Measurements from ENCODE around the gene JAZF1.

The JAZF1 gene

DNA sequence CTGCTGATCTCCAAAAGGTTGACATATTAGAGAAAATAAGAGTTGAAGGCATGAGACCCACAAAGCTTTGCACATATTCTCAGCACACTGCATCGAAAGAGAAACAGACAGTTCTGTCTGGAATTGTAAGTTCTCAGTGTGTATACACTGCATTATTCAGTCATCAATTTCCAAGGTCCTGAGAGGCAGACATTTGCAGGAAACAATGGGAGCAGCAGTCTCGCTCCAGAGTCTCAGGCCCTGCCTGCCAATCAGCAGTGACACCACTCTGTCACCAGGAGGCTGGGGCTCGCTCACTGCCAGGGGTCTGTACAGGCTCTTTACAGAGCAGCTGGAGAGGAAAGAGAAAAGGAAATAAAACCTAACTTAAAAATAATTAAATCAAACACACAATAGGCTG lies 36.3 kb downstream of the JAZF1 start:
- TF ChIP-seq FOXP2 (optimal IDR thresholded peaks at IDR 0.05; ENCODE audit: borderline replicate concordance, extremely low read depth, extremely low read length, insufficient read depth) (no peak), TAF1 (IDR thresholded peaks at IDR 0.05; ENCODE audit: borderline replicate concordance, insufficient read depth, low read length) (no peak)
- TF ChIP-seq, protein P1, sequence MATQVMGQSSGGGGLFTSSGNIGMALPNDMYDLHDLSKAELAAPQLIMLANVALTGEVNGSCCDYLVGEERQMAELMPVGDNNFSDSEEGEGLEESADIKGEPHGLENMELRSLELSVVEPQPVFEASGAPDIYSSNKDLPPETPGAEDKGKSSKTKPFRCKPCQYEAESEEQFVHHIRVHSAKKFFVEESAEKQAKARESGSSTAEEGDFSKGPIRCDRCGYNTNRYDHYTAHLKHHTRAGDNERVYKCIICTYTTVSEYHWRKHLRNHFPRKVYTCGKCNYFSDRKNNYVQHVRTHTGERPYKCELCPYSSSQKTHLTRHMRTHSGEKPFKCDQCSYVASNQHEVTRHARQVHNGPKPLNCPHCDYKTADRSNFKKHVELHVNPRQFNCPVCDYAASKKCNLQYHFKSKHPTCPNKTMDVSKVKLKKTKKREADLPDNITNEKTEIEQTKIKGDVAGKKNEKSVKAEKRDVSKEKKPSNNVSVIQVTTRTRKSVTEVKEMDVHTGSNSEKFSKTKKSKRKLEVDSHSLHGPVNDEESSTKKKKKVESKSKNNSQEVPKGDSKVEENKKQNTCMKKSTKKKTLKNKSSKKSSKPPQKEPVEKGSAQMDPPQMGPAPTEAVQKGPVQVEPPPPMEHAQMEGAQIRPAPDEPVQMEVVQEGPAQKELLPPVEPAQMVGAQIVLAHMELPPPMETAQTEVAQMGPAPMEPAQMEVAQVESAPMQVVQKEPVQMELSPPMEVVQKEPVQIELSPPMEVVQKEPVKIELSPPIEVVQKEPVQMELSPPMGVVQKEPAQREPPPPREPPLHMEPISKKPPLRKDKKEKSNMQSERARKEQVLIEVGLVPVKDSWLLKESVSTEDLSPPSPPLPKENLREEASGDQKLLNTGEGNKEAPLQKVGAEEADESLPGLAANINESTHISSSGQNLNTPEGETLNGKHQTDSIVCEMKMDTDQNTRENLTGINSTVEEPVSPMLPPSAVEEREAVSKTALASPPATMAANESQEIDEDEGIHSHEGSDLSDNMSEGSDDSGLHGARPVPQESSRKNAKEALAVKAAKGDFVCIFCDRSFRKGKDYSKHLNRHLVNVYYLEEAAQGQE (IDR thresholded peaks at IDR 0.05; ENCODE audit: insufficient read depth in 1 of 2, low read depth in 2 of 2, low read length in 2 of 2), result no peak

- TF ChIP-seq POLR2AphosphoS5 (IDR thresholded peaks at IDR 0.05; ENCODE audit: low read depth, low read length) (no peak), FOXP2 (optimal IDR thresholded peaks at IDR 0.05; ENCODE audit: borderline replicate concordance, extremely low read depth, extremely low read length, insufficient read depth) (no peak), SIN3A (IDR thresholded peaks at IDR 0.05; ENCODE audit: borderline replicate concordance, insufficient read depth, low read length) (no peak), TAF1 (IDR thresholded peaks at IDR 0.05; ENCODE audit: borderline replicate concordance, insufficient read depth, low read length) (no peak)
- TF ChIP-seq, protein P1 (IDR thresholded peaks at IDR 0.05; ENCODE audit: insufficient read depth in 1 of 2, low read depth in 2 of 2, low read length in 2 of 2), result no peak
Observed at GRCh38 chr7:28142650-28143049, 37.9 kb downstream of the JAZF1 start.

DNA sequence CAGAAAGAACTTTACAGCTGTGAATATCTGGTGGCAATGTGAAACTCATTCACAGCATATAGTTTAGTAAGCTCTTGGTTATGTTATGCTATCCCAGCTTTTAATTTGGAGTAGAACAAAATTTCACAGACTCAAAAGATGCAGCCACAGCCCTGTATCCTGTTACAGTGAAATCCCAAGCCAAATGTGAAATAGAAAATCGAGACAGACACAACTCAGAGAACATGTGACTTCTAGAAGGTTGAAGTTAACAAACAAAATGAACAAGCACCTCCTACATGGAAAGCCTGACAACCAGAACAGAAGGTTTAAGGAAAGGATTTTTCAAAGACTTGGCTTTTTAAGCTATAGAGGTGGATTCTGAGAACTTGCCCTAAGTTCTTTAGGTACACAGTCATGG lies 39.6 kb downstream of the JAZF1 start:
- TF ChIP-seq, protein P1 (IDR thresholded peaks at IDR 0.05; ENCODE audit: insufficient read depth in 1 of 2, low read depth in 2 of 2, low read length in 2 of 2), result no peak
- TF ChIP-seq SIN3A (IDR thresholded peaks at IDR 0.05; ENCODE audit: borderline replicate concordance, insufficient read depth, low read length), result no peak
- TF ChIP-seq FOXP2 (optimal IDR thresholded peaks at IDR 0.05; ENCODE audit: borderline replicate concordance, extremely low read depth, extremely low read length, insufficient read depth), result no peak
- no peak for TF ChIP-seq POLR2AphosphoS5 (IDR thresholded peaks at IDR 0.05; ENCODE audit: low read depth, low read length)
- no peak for TF ChIP-seq TAF1 (IDR thresholded peaks at IDR 0.05; ENCODE audit: borderline replicate concordance, insufficient read depth, low read length)

GRCh38 chr7:28138837-28139236 lies 41.8 kb downstream of the JAZF1 start:
- no peak for TF ChIP-seq POLR2AphosphoS5 (IDR thresholded peaks at IDR 0.05; ENCODE audit: low read depth, low read length)
- TF ChIP-seq FOXP2 (optimal IDR thresholded peaks at IDR 0.05; ENCODE audit: borderline replicate concordance, extremely low read depth, extremely low read length, insufficient read depth), result no peak
- TF ChIP-seq TAF1 (IDR thresholded peaks at IDR 0.05; ENCODE audit: borderline replicate concordance, insufficient read depth, low read length), result no peak
- TF ChIP-seq SIN3A (IDR thresholded peaks at IDR 0.05; ENCODE audit: borderline replicate concordance, insufficient read depth, low read length), result no peak
- TF ChIP-seq, protein P1 (IDR thresholded peaks at IDR 0.05; ENCODE audit: insufficient read depth in 1 of 2, low read depth in 2 of 2, low read length in 2 of 2), result no peak

DNA sequence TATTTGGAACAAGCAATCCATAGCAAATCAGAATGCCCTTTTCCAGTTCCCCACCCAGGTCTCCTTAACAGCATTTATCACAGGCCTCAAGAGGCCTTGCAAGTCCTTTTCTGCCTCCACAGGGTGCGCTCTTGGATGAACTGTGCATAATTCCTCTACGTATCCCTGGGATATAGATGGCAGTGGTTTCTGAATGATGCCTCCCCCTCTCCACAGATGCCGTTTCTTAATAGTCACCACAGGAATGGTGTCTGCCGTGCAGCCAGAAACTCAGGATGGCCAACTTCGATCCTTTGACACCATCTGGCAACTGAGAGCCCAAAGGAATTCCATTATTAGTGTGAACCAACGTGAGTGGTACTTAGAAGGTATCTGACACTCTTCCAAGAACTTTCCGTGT lies 43.1 kb downstream of the JAZF1 start:
- no peak for TF ChIP-seq POLR2AphosphoS5 (IDR thresholded peaks at IDR 0.05; ENCODE audit: low read depth, low read length)
- no peak for TF ChIP-seq SIN3A (IDR thresholded peaks at IDR 0.05; ENCODE audit: borderline replicate concordance, insufficient read depth, low read length)
- TF ChIP-seq, protein P1 (IDR thresholded peaks at IDR 0.05; ENCODE audit: insufficient read depth in 1 of 2, low read depth in 2 of 2, low read length in 2 of 2), result no peak
- TF ChIP-seq TAF1 (IDR thresholded peaks at IDR 0.05; ENCODE audit: borderline replicate concordance, insufficient read depth, low read length), result no peak
